OCI-LY7 (cell line): Measurements from ENCODE around the gene IL15RA. TPM values are rescaled to one million over a fixed set of nuclear protein-coding genes. Genes with fewer than 3 reads are reported as not detected.

Experiments
- BruUV-seq: library from RNA; stranded (reverse); fragments of 400-500 nt; replicated peaks from 2 replicates; lab custom pipeline; 2021; lab: Mats Ljungman, UMichigan
- CTCF ChIA-PET: fragments of 300-600 bp; sonication (Branson Sonifier 250); formaldehyde crosslinking; loops from one replicate; lab custom pipeline; 2022; ENCODE audit warnings: antibody characterized with exemption; ENCODE audit not compliant: unreplicated experiment; lab: Charles Lee
- POLR2A ChIA-PET: fragments of 300-600 bp; sonication (Branson Sonifier 250); formaldehyde crosslinking; loops from one replicate; lab custom pipeline; 2022; ENCODE audit warnings: antibody characterized with exemption; lab: Charles Lee
- DNase-seq: peaks from one replicate; pipeline ENCODE4 v3.0.0-alpha.2; 2015; ENCODE audit warnings: low spot score
- H2AFZ ChIP-seq: fragments of 200-600 bp; sonication (generic), shearing (Covaris generic); 2 replicates; pipeline ENCODE4 v1.6.1; 2014; ENCODE audit warnings: mild to moderate bottlenecking, antibody characterized with exemption, low read length, moderate library complexity
- H3K27ac ChIP-seq: fragments of 200-600 bp; sonication (generic); 2 replicates; pipeline ENCODE4 v1.5.1; 2014; ENCODE audit warnings: mixed run types, low read depth, mild to moderate bottlenecking, moderate library complexity, low read length, inconsistent platforms; ENCODE audit not compliant: poor library complexity, severe bottlenecking
- H3K36me3 ChIP-seq: fragments of 200-600 bp; sonication (generic); 2 replicates; pipeline ENCODE4 v1.6.1; 2014; ENCODE audit warnings: mild to moderate bottlenecking, antibody characterized with exemption, low read length, moderate library complexity, mixed read lengths; ENCODE audit not compliant: insufficient read depth
- H3K4me1 ChIP-seq: fragments of 200-600 bp; sonication (generic); 2 replicates; pipeline ENCODE4 v1.5.1; 2014; ENCODE audit warnings: mild to moderate bottlenecking, low read length; ENCODE audit not compliant: insufficient read depth, poor library complexity, severe bottlenecking
- H3K4me2 ChIP-seq: fragments of 200-600 bp; sonication (generic); 2 replicates; pipeline ENCODE4 v1.6.1; 2014; ENCODE audit warnings: mild to moderate bottlenecking, low read length
- H3K4me3 ChIP-seq: fragments of 200-600 bp; sonication (generic); 2 replicates; pipeline ENCODE4 v1.5.1; 2014; ENCODE audit warnings: mild to moderate bottlenecking, low read depth, low read length; ENCODE audit not compliant: poor library complexity, severe bottlenecking
- H3K79me2 ChIP-seq: fragments of 200-600 bp; sonication (generic); 2 replicates; pipeline ENCODE4 v1.6.1; 2016; ENCODE audit warnings: low read depth, mild to moderate bottlenecking, low read length, moderate library complexity, mixed read lengths; ENCODE audit not compliant: insufficient read depth
- H3K9me2 ChIP-seq: fragments of 200-600 bp; sonication (generic); 2 replicates; pipeline ENCODE4 v1.6.1; 2016; ENCODE audit warnings: mild to moderate bottlenecking, low read length, mixed read lengths; ENCODE audit not compliant: insufficient read depth
- H3K9me3 ChIP-seq: fragments of 200-600 bp; sonication (generic); 2 replicates; pipeline ENCODE4 v1.6.1; 2014; ENCODE audit warnings: mild to moderate bottlenecking, mixed run types, low read length, mixed read lengths
- H4K20me1 ChIP-seq: fragments of 200-600 bp; sonication (generic); 2 replicates; pipeline ENCODE4 v1.6.1; 2014; ENCODE audit warnings: mild to moderate bottlenecking, antibody characterized with exemption, low read length, moderate library complexity, mixed read lengths; ENCODE audit not compliant: insufficient read depth
- CTCF ChIP-seq: fragments of 200-600 bp; sonication (generic); conservative IDR thresholded peaks from 2 replicates; pipeline ENCODE4 v1.5.1; 2014; ENCODE audit warnings: mild to moderate bottlenecking, antibody characterized with exemption, low read length, moderate library complexity, mixed read lengths
- EZH2phosphoT487 ChIP-seq: fragments of 200-600 bp; sonication (generic); IDR thresholded peaks from 2 replicates; pipeline ENCODE4 v1.6.1; 2018; ENCODE audit warnings: low read depth, borderline replicate concordance, mild to moderate bottlenecking, mixed run types, antibody characterized with exemption, low read length, moderate library complexity, mixed read lengths
- intact Hi-C: fragments of 100-400 bp; cut with micrococcal nuclease; formaldehyde crosslinking; loops from one replicate; pipeline ENCODE4 v1.10.0; 2022; ENCODE audit not compliant: unreplicated experiment
- total RNA-seq, 2 experiments: library from RNA; depleted of rRNA in 1 of 2; stranded (reverse); fragments of >200 nt in 1 of 2; shearing (Covaris generic) in 1 of 2; gene quantifications; 2 replicates each; pipeline ENCODE4 v1.2.3, GENCODE V29; 2014 to 2022

The IL15RA gene
- total RNA-seq, 2 experiments from 2014 or later, result 5.9 to 14.5 TPM

- no peak overlapping the region for H3K4me2 ChIP-seq
- no peak overlapping the region for H3K27ac ChIP-seq
- BruUV-seq, result no TSS peak
- no peak overlapping the region for H2AFZ ChIP-seq
- no peak overlapping the region for H3K4me3 ChIP-seq
- H3K4me1 ChIP-seq, result no peaks in the 10 kb centered on the region
- no peaks in the 10 kb centered on the region for H3K9me2 ChIP-seq
- ChIA-PET CTCF (no interaction called here), POLR2A (interaction anchor here (0.6 kb wide), 1 partner anchor 72 kb away, joined by 5 read pairs; no protein-coding TSS in a partner anchor)
- TF ChIP-seq EZH2phosphoT487 (no peak), CTCF (no peak)
- no peaks in the 10 kb centered on the region for H4K20me1 ChIP-seq
- H3K9me3 ChIP-seq, result peaks cover 12% of the 10 kb centered on the region; the same call in 1 of the 2 replicates
- intact Hi-C loops, result no loop called here
- H3K79me2 ChIP-seq, result no peaks in the 10 kb centered on the region
- H3K36me3 ChIP-seq, result no peaks in the 10 kb centered on the region
- DNase-seq, result no peak
Observed at GRCh38 chr10:5996696-5997095, 19.4 kb upstream of the IL15RA start.

- no TSS peak for BruUV-seq
- Histone ChIP-seq H4K20me1 (no peaks in the 10 kb centered on the region), H3K4me2 (no peak overlapping the region), H3K36me3 (no peaks in the 10 kb centered on the region), H3K79me2 (no peaks in the 10 kb centered on the region), H3K9me2 (no peaks in the 10 kb centered on the region), H3K4me1 (no peaks in the 10 kb centered on the region), H3K9me3 (peaks cover 17% of the 10 kb centered on the region; the same call in 1 of the 2 replicates), H2AFZ (no peak overlapping the region), H3K27ac (no peak overlapping the region), H3K4me3 (no peak overlapping the region)
- ChIA-PET POLR2A (interaction anchor here (1.0 kb wide), 1 partner anchor 9 kb away, joined by 3 read pairs; no protein-coding TSS in a partner anchor), CTCF (no interaction called here)
- intact Hi-C loops, result no loop called here
- TF ChIP-seq EZH2phosphoT487 (no peak), CTCF (no peak)
- DNase-seq, result no peak
Observed at GRCh38 chr10:5992398-5992797, 15.1 kb upstream of the IL15RA start.

GRCh38 chr10:5991708-5992107, 14.4 kb upstream of the IL15RA start:
- Histone ChIP-seq H3K9me2 (no peaks in the 10 kb centered on the region), H3K4me3 (no peak overlapping the region), H3K4me2 (no peak overlapping the region), H2AFZ (no peak overlapping the region), H3K4me1 (no peaks in the 10 kb centered on the region), H3K79me2 (no peaks in the 10 kb centered on the region), H3K9me3 (peaks cover 17% of the 10 kb centered on the region; the same call in 1 of the 2 replicates), H3K27ac (no peak overlapping the region), H4K20me1 (no peaks in the 10 kb centered on the region), H3K36me3 (no peaks in the 10 kb centered on the region)
- ChIA-PET CTCF (no interaction called here), POLR2A (interaction anchor here (1.0 kb wide), 1 partner anchor 8 kb away, joined by 3 read pairs; no protein-coding TSS in a partner anchor)
- intact Hi-C loops, result no loop called here
- no TSS peak for BruUV-seq
- TF ChIP-seq EZH2phosphoT487 (no peak), CTCF (no peak)
- no peak for DNase-seq
